ENCODE measurements around the gene UGT1A6. TPM values are rescaled to one million over a fixed set of nuclear protein-coding genes. Genes with fewer than 3 reads are reported as not detected.

UGT1A6 gene
- total RNA-seq, 1 experiment from 2014 or later = 549 TPM

- Histone ChIP-seq H3K9me3 (ENCODE audit: insufficient read depth, low read depth) (no peaks in the 10 kb centered on the region), H3K27ac (no peak overlapping the region), H2AFZ (no peak overlapping the region), H3K4me1 (replicated peaks; ENCODE audit: insufficient read depth) (peaks cover 35% of the 10 kb centered on the region), H3K79me2 (ENCODE audit: low read depth) (peaks cover 10% of the 10 kb centered on the region), H4K20me1 (ENCODE audit: insufficient read depth) (no peaks in the 10 kb centered on the region), H3K9me2 (ENCODE audit: insufficient read depth) (no peaks in the 10 kb centered on the region), H3K36me3 (ENCODE audit: low read depth) (no peaks in the 10 kb centered on the region), H3K27me3 (ENCODE audit: insufficient read depth, low read depth) (no peaks in the 10 kb centered on the region), H3K4me3 (no peak overlapping the region), H3K4me2 (no peak overlapping the region), H3F3A (ENCODE audit: insufficient read depth, low read depth) (peaks cover 38% of the 10 kb centered on the region)
- POLR2A ChIA-PET (ENCODE audit: unreplicated experiment) = no interaction called here
- intact Hi-C loops (cut with micrococcal nuclease; ENCODE audit: unreplicated experiment) = no loop called here
- TF ChIP-seq EZH2 (IDR thresholded peaks at IDR 0.05; ENCODE audit: low read depth) (no peak), CTCF (conservative IDR thresholded peaks at IDR 0.05) (no peak)
- BruUV-seq (replicated peaks) = no TSS peak
- no peak for DNase-seq
- CTCF ChIA-PET = no interaction called here
These were observed 5.8 kb upstream of the UGT1A6 start for GRCh38 chr2:233686928-233687327.

GRCh38 chr2:233688341-233688740 is 4.3 kb upstream of the UGT1A6 start:
- Histone ChIP-seq H3K79me2 (ENCODE audit: low read depth) (peaks cover 24% of the 10 kb centered on the region), H3K9me3 (ENCODE audit: insufficient read depth, low read depth) (no peaks in the 10 kb centered on the region), H3K27me3 (ENCODE audit: insufficient read depth, low read depth) (no peaks in the 10 kb centered on the region), H3K36me3 (ENCODE audit: low read depth) (peaks cover 13% of the 10 kb centered on the region), H3K4me2 (no peak overlapping the region), H4K20me1 (ENCODE audit: insufficient read depth) (no peaks in the 10 kb centered on the region), H3K4me1 (replicated peaks; ENCODE audit: insufficient read depth) (peaks cover 35% of the 10 kb centered on the region), H2AFZ (no peak overlapping the region), H3F3A (ENCODE audit: insufficient read depth, low read depth) (peaks cover 52% of the 10 kb centered on the region), H3K9me2 (ENCODE audit: insufficient read depth) (no peaks in the 10 kb centered on the region), H3K4me3 (no peak overlapping the region), H3K27ac (peak overlapping the region; percentile 97; the same call in 1 of the 2 replicates)
- BruUV-seq (replicated peaks) = no TSS peak
- no peak for TF ChIP-seq EZH2 (IDR thresholded peaks at IDR 0.05; ENCODE audit: low read depth)
- intact Hi-C loops (cut with micrococcal nuclease; ENCODE audit: unreplicated experiment) = no loop called here
- DNase-seq = no peak
- CTCF ChIA-PET = no interaction called here
- POLR2A ChIA-PET (ENCODE audit: unreplicated experiment) = no interaction called here

GRCh38 chr2:233689031-233689430 is 3.7 kb upstream of the UGT1A6 start:
- H4K20me1 ChIP-seq (ENCODE audit: insufficient read depth) = no peaks in the 10 kb centered on the region
- H3K27me3 ChIP-seq (ENCODE audit: insufficient read depth, low read depth) = no peaks in the 10 kb centered on the region
- peaks cover 35% of the 10 kb centered on the region for H3K4me1 ChIP-seq (replicated peaks; ENCODE audit: insufficient read depth)
- peaks cover 31% of the 10 kb centered on the region for H3K79me2 ChIP-seq (ENCODE audit: low read depth)
- POLR2A ChIA-PET (ENCODE audit: unreplicated experiment) = interaction anchor here (0.5 to 1.7 kb wide), 3 partner anchors 26 to 201 kb away, joined by 3 to 14 read pairs (median 6); no protein-coding TSS in a partner anchor
- no peaks in the 10 kb centered on the region for H3K9me3 ChIP-seq (ENCODE audit: insufficient read depth, low read depth)
- H3K27ac ChIP-seq = peak overlapping the region; percentile 97
- TF ChIP-seq EZH2 (IDR thresholded peaks at IDR 0.05; ENCODE audit: low read depth) (no peak), CTCF (conservative IDR thresholded peaks at IDR 0.05) (no peak)
- no peak for DNase-seq
- peaks cover 20% of the 10 kb centered on the region for H3K36me3 ChIP-seq (ENCODE audit: low read depth)
- peak overlapping the region; percentile 4; the same call in 1 of the 2 replicates for H3K4me3 ChIP-seq
- no peaks in the 10 kb centered on the region for H3K9me2 ChIP-seq (ENCODE audit: insufficient read depth)
- BruUV-seq (replicated peaks) = no TSS peak
- CTCF ChIA-PET = no interaction called here
- H3K4me2 ChIP-seq = peak overlapping the region; percentile 96
- H3F3A ChIP-seq (ENCODE audit: insufficient read depth, low read depth) = peaks cover 58% of the 10 kb centered on the region
- intact Hi-C loops (cut with micrococcal nuclease; ENCODE audit: unreplicated experiment) = no loop called here
- H2AFZ ChIP-seq = peak overlapping the region; percentile 36; the same call in 1 of the 2 replicates

DNA sequence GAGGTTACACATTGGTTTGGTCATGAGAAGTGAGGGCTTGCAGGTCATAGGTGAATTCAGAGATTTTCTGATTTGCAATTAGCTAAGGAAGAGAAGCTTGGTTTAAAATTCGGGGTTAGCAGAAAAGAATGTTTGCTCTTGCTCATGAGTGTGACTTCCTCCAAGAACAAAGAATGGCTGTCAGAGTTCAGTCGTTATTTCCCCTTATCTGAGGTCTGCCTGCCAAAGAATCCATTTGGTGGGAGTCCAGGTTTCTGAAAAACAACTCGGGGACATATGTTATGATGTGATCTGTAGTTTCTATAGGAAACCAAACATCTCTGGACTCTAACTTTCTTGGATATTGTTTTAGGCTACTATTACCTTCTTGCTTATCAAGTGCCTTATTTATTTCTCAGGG is 3.2 kb upstream of the UGT1A6 start:
- no peaks in the 10 kb centered on the region for H3K9me2 ChIP-seq (ENCODE audit: insufficient read depth)
- H3K27me3 ChIP-seq (ENCODE audit: insufficient read depth, low read depth) = no peaks in the 10 kb centered on the region
- ChIA-PET CTCF (no interaction called here), POLR2A (ENCODE audit: unreplicated experiment) (interaction anchor here (0.5 to 1.7 kb wide), 3 partner anchors 26 to 201 kb away, joined by 3 to 14 read pairs (median 6); no protein-coding TSS in a partner anchor)
- H3K4me2 ChIP-seq = peak overlapping the region; percentile 96
- intact Hi-C loops (cut with micrococcal nuclease; ENCODE audit: unreplicated experiment) = no loop called here
- no TSS peak for BruUV-seq (replicated peaks)
- TF ChIP-seq EZH2 (IDR thresholded peaks at IDR 0.05; ENCODE audit: low read depth) (no peak), CTCF (conservative IDR thresholded peaks at IDR 0.05) (no peak)
- H3K79me2 ChIP-seq (ENCODE audit: low read depth) = peaks cover 36% of the 10 kb centered on the region
- H3K36me3 ChIP-seq (ENCODE audit: low read depth) = peaks cover 25% of the 10 kb centered on the region
- peak; percentile 25 to 80 for DNase-seq
- no peaks in the 10 kb centered on the region for H4K20me1 ChIP-seq (ENCODE audit: insufficient read depth)
- H3K4me3 ChIP-seq = peak overlapping the region; percentile 4; the same call in 1 of the 2 replicates
- H2AFZ ChIP-seq = no peak overlapping the region
- H3K9me3 ChIP-seq (ENCODE audit: insufficient read depth, low read depth) = no peaks in the 10 kb centered on the region
- peak overlapping the region; percentile 97 for H3K27ac ChIP-seq
- H3K4me1 ChIP-seq (replicated peaks; ENCODE audit: insufficient read depth) = peaks cover 35% of the 10 kb centered on the region
- peaks cover 63% of the 10 kb centered on the region for H3F3A ChIP-seq (ENCODE audit: insufficient read depth, low read depth)
